UCSD-AML1 (cell line): ENCODE measurements around the gene PARP3.

Experiments
- DNase-seq: peaks from one replicate; lab custom pipeline; 2025; ENCODE audit not compliant: unreplicated experiment; lab: John Stamatoyannopoulos, UW

PARP3 gene

GRCh38 chr3:51966016-51966415 is 23.9 kb downstream of the PARP3 start:
- DNase-seq, result no peak

- DNase-seq, result no peak
Observed at GRCh38 chr3:51966486-51966885, 24.3 kb downstream of the PARP3 start.

GRCh38 chr3:51966922-51967383 is 24.8 kb downstream of the PARP3 start:
- no peak for DNase-seq

- no peak for DNase-seq
Observed at GRCh38 chr3:51967384-51968169, 25.4 kb downstream of the PARP3 start, which contains the start of gene PCBP4. PCBP4 (minus strand) TSS chr3:51967454; CDS start chr3:51961240, 6,214 bp downstream.

- DNase-seq, result no peak
Observed at GRCh38 chr3:51968170-51968775, 26.1 kb downstream of the PARP3 start.

- no peak for DNase-seq
Observed at GRCh38 chr3:51968883-51969678, 26.9 kb downstream of the PARP3 start.

- no peak for DNase-seq
Observed at GRCh38 chr3:51969841-51970240, 27.7 kb downstream of the PARP3 start.

GRCh38 chr3:51970606-51971300 is 28.6 kb downstream of the PARP3 start:
- no peak for DNase-seq

- DNase-seq, result no peak
Observed at GRCh38 chr3:51971350-51971749, 29.2 kb downstream of the PARP3 start.

GRCh38 chr3:51974277-51974962 is 32.3 kb downstream of the PARP3 start:
- no peak for DNase-seq

- DNase-seq, result peak; percentile 74
Observed at GRCh38 chr3:51974963-51975851, 33.0 kb downstream of the PARP3 start, which contains the start of gene ABHD14A. ABHD14A (plus strand) TSS chr3:51975064; CDS start chr3:51975136, 72 bp downstream.

- no peak for DNase-seq
Observed at GRCh38 chr3:51975852-51976549, 33.8 kb downstream of the PARP3 start.

GRCh38 chr3:51977446-51978142 is 35.4 kb downstream of the PARP3 start:
- no peak for DNase-seq

- DNase-seq, result no peak
Observed at GRCh38 chr3:51978143-51978502, 36.0 kb downstream of the PARP3 start.

GRCh38 chr3:51980253-51980652 is 38.1 kb downstream of the PARP3 start:
- DNase-seq, result no peak

GRCh38 chr3:51982352-51982837 is 40.2 kb downstream of the PARP3 start:
- peak; percentile 72 for DNase-seq

GRCh38 chr3:51982838-51983577 is 40.8 kb downstream of the PARP3 start, which contains the start of gene ACY1:
ACY1 (plus strand) TSS chr3:51983535; CDS start chr3:51984065, 530 bp downstream.
- DNase-seq, result peak; percentile 91
